T-cell (primary cell): ENCODE data around the gene GABRG3. TPM values are rescaled to one million over a fixed set of nuclear protein-coding genes. Genes with fewer than 3 reads are reported as not detected.

Source experiments
- ATAC-seq, 4 experiments: fragments of 200-7000 bp in 3 of 4; fragments of 150-1000 bp in 1 of 4; cut with Tn5 transposase; replicated peaks in 1 of 4; 1 replicate in 3 of 4; 2 replicates in 1 of 4; pipeline ENCODE4 v1.10.0; 2021; ENCODE audit warnings: moderate library complexity in 3 of 4, mild to moderate bottlenecking in 2 of 4, moderate number of reproducible peaks in 1 of 4
- CTCF ChIA-PET, 2 donors: fragments of 300-600 bp; sonication (Branson Sonifier 250); formaldehyde crosslinking; loops; one replicate each; lab custom pipeline; 2022; ENCODE audit warnings: antibody characterized with exemption in 2 of 2; lab: Charles Lee
- POLR2A ChIA-PET, 2 donors: fragments of 300-600 bp; sonication (Branson Sonifier 250); formaldehyde crosslinking; loops; one replicate each; lab custom pipeline; 2022; ENCODE audit warnings: antibody characterized with exemption in 2 of 2; lab: Charles Lee
- DNase-seq, 35 experiments: peaks; one replicate each; pipeline versions ENCODE4 v3.0.0 to v3.0.0-alpha.2; 2013 to 2023
- H3K27ac ChIP-seq: one replicate; pipeline ENCODE4 v1.5.1; 2013; ENCODE audit warnings: low read length
- H3K27me3 ChIP-seq, 2 experiments: replicated peaks in 1 of 2; 1 replicate in 1 of 2; 2 replicates in 1 of 2; pipeline versions ENCODE4 v1.6.1 to v1.7.0; 2013; ENCODE audit warnings: low read length in 1 of 2, mixed read lengths in 1 of 2; ENCODE audit not compliant: control insufficient read depth in 2 of 2, insufficient read depth in 2 of 2; ENCODE audit errors: extremely low read depth in 1 of 2
- H3K36me3 ChIP-seq, 2 donors: 1 replicate in 1 of 2; 2 replicates in 1 of 2; pipeline versions ENCODE4 v1.6.1 to v1.7.0; 2013; ENCODE audit warnings: low read length in 1 of 2; ENCODE audit not compliant: control insufficient read depth in 2 of 2, insufficient read depth in 1 of 2; ENCODE audit errors: extremely low read depth in 1 of 2
- H3K4me1 ChIP-seq, 2 experiments: 1 replicate in 1 of 2; 2 replicates in 1 of 2; pipeline versions ENCODE4 v1.6.1 to v1.7.0; 2013; ENCODE audit warnings: low read length in 2 of 2, mixed read lengths in 1 of 2; ENCODE audit not compliant: insufficient read depth in 2 of 2, control insufficient read depth in 1 of 2; ENCODE audit errors: extremely low read depth in 1 of 2
- H3K4me3 ChIP-seq, 2 donors: 1 replicate in 1 of 2; 2 replicates in 1 of 2; pipeline versions ENCODE4 v1.5.1 to v1.7.0; 2013; ENCODE audit warnings: mild to moderate bottlenecking in 2 of 2, low read length in 1 of 2, moderate library complexity in 1 of 2; ENCODE audit not compliant: control insufficient read depth in 1 of 2; ENCODE audit errors: extremely low read depth in 1 of 2
- H3K9me3 ChIP-seq: 2 replicates; pipeline ENCODE4 v1.7.0; 2013
- H3K27ac Mint-ChIP-seq, 2 donors: one replicate each; pipeline ENCODE4 v1.8.0; 2020 to 2021; ENCODE audit warnings: mild to moderate bottlenecking in 2 of 2, mixed read lengths in 2 of 2
- H3K27me3 Mint-ChIP-seq, 2 donors: one replicate each; pipeline ENCODE4 v1.8.0; 2021 to 2022; ENCODE audit warnings: mixed read lengths in 2 of 2
- H3K36me3 Mint-ChIP-seq: one replicate; pipeline ENCODE4 v1.8.0; 2021; ENCODE audit warnings: mixed read lengths
- H3K4me1 Mint-ChIP-seq, 3 donors: one replicate each; pipeline ENCODE4 v1.8.0; 2020 to 2022; ENCODE audit warnings: mixed read lengths in 3 of 3, mild to moderate bottlenecking in 1 of 3
- H3K4me3 Mint-ChIP-seq, 3 donors: one replicate each; pipeline ENCODE4 v1.8.0; 2020 to 2022; ENCODE audit warnings: mild to moderate bottlenecking in 3 of 3, mixed read lengths in 3 of 3, moderate library complexity in 3 of 3
- H3K9me3 Mint-ChIP-seq, 3 donors: one replicate each; pipeline ENCODE4 v1.8.0; 2020 to 2022; ENCODE audit warnings: mixed read lengths in 3 of 3
- WGBS: methylation state at CpG from one replicate; pipeline ENCODE4 v1.1.5; 2013; ENCODE audit warnings: missing lambda C conversion rate; ENCODE audit not compliant: insufficient coverage; 5-methylcytosine and 5-hydroxymethylcytosine counted together
- total RNA-seq, 35 experiments: library from RNA in 6 of 35; stranded (reverse) in 6 of 35; fragments of 120-200 nt in 1 of 35; gene quantifications; one replicate each; pipeline versions ENCODE4 v1.2.1 to v1.2.4 and lab custom pipeline; 2013 to 2026

GABRG3 gene
- total RNA-seq, 5 donors from 2014 or later (not counting 1 experiment from before 2014, with no cell fraction given) = not detected

- DNase-seq (no peak), ATAC-seq (no peak)
- Histone ChIP-seq H3K4me3 (no peak overlapping the region), H3K9me3 (no peaks in the 10 kb centered on the region), H3K27ac (no peak overlapping the region), H3K4me1 (no peaks in the 10 kb centered on the region), H3K36me3 (no peaks in the 10 kb centered on the region), H3K27me3 (peaks cover 0 to 3% of the 10 kb centered on the region in 2 experiments)
- no peaks in the 10 kb centered on the region for H3K4me1 Mint-ChIP-seq
- CTCF ChIA-PET = no interaction called here
- H3K27me3 Mint-ChIP-seq = no peaks in the 10 kb centered on the region
- H3K4me3 Mint-ChIP-seq = no peak overlapping the region
- H3K9me3 Mint-ChIP-seq = peaks cover 7 to 15% (median 14%) of the 10 kb centered on the region in 3 donors
- H3K36me3 Mint-ChIP-seq = no peaks in the 10 kb centered on the region
- POLR2A ChIA-PET = no interaction called here
- WGBS = 84% methylated on average over 8 of the region's 10 CpGs
- H3K27ac Mint-ChIP-seq = no peak overlapping the region
Measured at GRCh38 chr15:27092390-27092789, 121.4 kb downstream of the GABRG3 start.

DNA sequence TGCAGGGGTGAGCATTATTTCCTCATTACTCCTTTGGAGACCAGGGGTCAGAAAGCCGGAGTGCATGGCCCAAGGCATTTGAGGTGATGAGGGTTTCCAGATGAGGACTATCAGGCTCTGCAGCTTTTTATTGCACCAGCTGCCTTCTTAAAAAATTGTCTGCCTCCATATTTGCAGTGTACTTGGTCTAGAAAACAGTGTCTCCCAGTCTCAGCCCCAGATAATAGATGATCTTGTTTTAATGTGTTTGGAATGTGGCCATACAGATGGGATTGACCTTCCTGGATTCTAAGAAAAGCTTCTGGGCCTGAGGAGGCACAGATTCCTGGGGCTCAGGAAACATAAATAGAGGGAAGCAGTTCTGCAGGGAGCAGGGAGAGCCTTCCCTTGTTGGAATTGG lies 123.3 kb downstream of the GABRG3 start:
- ATAC-seq = no peak
- POLR2A ChIA-PET = no interaction called here
- H3K4me3 Mint-ChIP-seq = no peak overlapping the region

DNA sequence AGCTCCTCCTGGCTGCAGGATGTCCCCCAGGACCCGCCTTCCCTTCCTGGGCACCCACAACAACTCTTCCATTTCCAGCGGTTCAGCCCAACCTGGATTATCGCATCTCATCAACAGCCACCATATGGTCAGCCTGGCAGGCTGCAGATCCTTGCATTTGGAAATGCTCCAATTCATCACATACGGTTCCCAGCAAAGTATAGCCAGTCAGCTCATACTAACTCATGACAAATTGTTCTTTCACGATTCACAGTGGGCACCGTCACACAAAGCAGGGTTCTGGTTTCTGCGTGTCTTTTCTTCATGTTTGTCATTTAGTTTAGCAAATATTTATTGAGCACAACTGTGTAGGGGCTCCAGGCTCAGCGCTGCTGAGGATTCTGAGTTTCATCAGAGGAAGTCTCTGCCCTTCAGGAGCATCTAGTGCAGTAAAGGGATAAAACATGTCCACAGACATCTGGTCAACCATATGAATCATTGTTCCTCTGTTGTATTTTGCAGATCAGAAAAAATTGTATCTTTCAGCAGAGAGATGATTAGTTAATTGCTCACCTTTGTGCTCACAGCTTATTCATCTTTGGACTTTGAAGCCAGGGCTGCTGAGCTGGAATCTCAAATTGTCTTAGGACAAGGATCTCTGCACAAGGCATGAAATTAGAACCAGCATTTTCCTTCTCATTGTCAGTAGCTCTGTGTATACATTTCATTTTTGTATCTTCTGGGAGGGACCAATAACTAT lies 125.1 kb downstream of the GABRG3 start:
- no peaks in the 10 kb centered on the region for H3K36me3 Mint-ChIP-seq

More for the DNA sequence above, 123.3 kb downstream of the GABRG3 start:
- whole genome bisulfite sequencing = no CpG with 5 or more reads among the region's 1 CpG
- no peak overlapping the region for H3K4me3 ChIP-seq
- DNase-seq = no peak
- H3K36me3 Mint-ChIP-seq = no peaks in the 10 kb centered on the region
- no peak overlapping the region for H3K27ac Mint-ChIP-seq
- no peaks in the 10 kb centered on the region for H3K36me3 ChIP-seq
- no peak overlapping the region for H3K27ac ChIP-seq
- H3K27me3 ChIP-seq = peaks cover 0 to under 1% of the 10 kb centered on the region in 2 experiments
- CTCF ChIA-PET = no interaction called here
- no peaks in the 10 kb centered on the region for H3K27me3 Mint-ChIP-seq
- H3K9me3 ChIP-seq = no peaks in the 10 kb centered on the region
- peaks cover 7 to 15% (median 15%) of the 10 kb centered on the region in 3 donors for H3K9me3 Mint-ChIP-seq
- H3K4me1 Mint-ChIP-seq = no peaks in the 10 kb centered on the region
- H3K4me1 ChIP-seq = no peaks in the 10 kb centered on the region

GRCh38 chr15:27097506-27097905 lies 126.5 kb downstream of the GABRG3 start:
- DNase-seq (no peak), ATAC-seq (no peak)
- no peaks in the 10 kb centered on the region for H3K36me3 ChIP-seq
- Mint-ChIP-seq H3K9me3 (peaks cover 2 to 15% (median 7%) of the 10 kb centered on the region in 3 donors), H3K36me3 (no peaks in the 10 kb centered on the region), H3K27ac (no peak overlapping the region), H3K4me1 (no peaks in the 10 kb centered on the region), H3K27me3 (no peaks in the 10 kb centered on the region), H3K4me3 (no peak overlapping the region)
- POLR2A ChIA-PET = no interaction called here
- no CpG with 5 or more reads among the region's 3 CpGs for WGBS
- CTCF ChIA-PET = no interaction called here
- no peak overlapping the region for H3K27ac ChIP-seq
- no peak overlapping the region for H3K4me3 ChIP-seq
- no peaks in the 10 kb centered on the region for H3K27me3 ChIP-seq
- no peaks in the 10 kb centered on the region for H3K9me3 ChIP-seq
- H3K4me1 ChIP-seq = no peaks in the 10 kb centered on the region

More for the DNA sequence above, 125.1 kb downstream of the GABRG3 start:
- H3K9me3 Mint-ChIP-seq = peaks cover 5 to 15% (median 7%) of the 10 kb centered on the region in 3 donors
- Histone ChIP-seq H3K9me3 (no peaks in the 10 kb centered on the region), H3K4me3 (no peak overlapping the region), H3K27ac (no peak overlapping the region), H3K4me1 (no peaks in the 10 kb centered on the region), H3K36me3 (no peaks in the 10 kb centered on the region), H3K27me3 (no peaks in the 10 kb centered on the region)
- H3K4me3 Mint-ChIP-seq = no peak overlapping the region
- no peaks in the 10 kb centered on the region for H3K4me1 Mint-ChIP-seq
- CTCF ChIA-PET = no interaction called here
- H3K27ac Mint-ChIP-seq = no peak overlapping the region
- WGBS = 85% methylated on average over 5 of the region's 8 CpGs
- no peak for ATAC-seq
- no peak for DNase-seq
- no peaks in the 10 kb centered on the region for H3K27me3 Mint-ChIP-seq
- POLR2A ChIA-PET = no interaction called here

- Mint-ChIP-seq H3K9me3 (peaks cover 0 to 12% (median 2%) of the 10 kb centered on the region in 3 donors), H3K27ac (no peak overlapping the region), H3K27me3 (no peaks in the 10 kb centered on the region), H3K4me3 (no peak overlapping the region), H3K4me1 (no peaks in the 10 kb centered on the region), H3K36me3 (no peaks in the 10 kb centered on the region)
- no peaks in the 10 kb centered on the region for H3K4me1 ChIP-seq
- H3K27ac ChIP-seq = no peak overlapping the region
- no peaks in the 10 kb centered on the region for H3K9me3 ChIP-seq
- H3K27me3 ChIP-seq = no peaks in the 10 kb centered on the region
- 79% methylated on average over 6 of the region's 9 CpGs for WGBS
- ATAC-seq (no peak), DNase-seq (no peak)
- ChIA-PET CTCF (interaction anchor here in 1 of 2 donors (0.6 kb wide), 1 partner anchor 19 kb away, joined by 6 read pairs; no protein-coding TSS in a partner anchor), POLR2A (no interaction called here)
- no peaks in the 10 kb centered on the region for H3K36me3 ChIP-seq
- H3K4me3 ChIP-seq = no peak overlapping the region
Measured at GRCh38 chr15:27101982-27102381, 131.0 kb downstream of the GABRG3 start.

DNA sequence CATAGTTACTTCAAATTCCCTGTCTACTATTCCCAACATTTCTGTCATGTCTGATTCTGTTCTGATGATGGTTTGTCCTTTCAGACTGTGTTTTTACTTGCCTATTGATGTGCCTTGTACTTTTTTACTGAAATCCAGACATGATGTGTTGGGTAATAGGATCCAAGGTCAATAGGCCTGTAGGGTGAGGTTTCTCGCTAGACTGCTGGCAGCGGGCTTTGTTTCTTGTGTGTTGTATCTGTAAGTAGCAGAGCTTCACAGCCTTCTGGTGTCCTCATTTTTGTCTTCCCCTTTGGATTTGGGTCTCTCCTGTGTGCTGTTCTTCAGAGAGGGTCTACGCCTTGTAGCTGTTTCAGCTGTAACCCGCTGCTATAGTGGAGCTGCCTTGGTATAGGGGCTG lies 140.3 kb downstream of the GABRG3 start:
- H3K36me3 Mint-ChIP-seq = no peaks in the 10 kb centered on the region
- ATAC-seq (no peak), DNase-seq (no peak)
- no peaks in the 10 kb centered on the region for H3K4me1 ChIP-seq
- no peak overlapping the region for H3K27ac Mint-ChIP-seq
- no peaks in the 10 kb centered on the region for H3K9me3 ChIP-seq
- no peaks in the 10 kb centered on the region for H3K4me1 Mint-ChIP-seq
- no peak overlapping the region for H3K4me3 Mint-ChIP-seq
- H3K27me3 ChIP-seq = no peaks in the 10 kb centered on the region
- no peak overlapping the region for H3K27ac ChIP-seq
- H3K4me3 ChIP-seq = no peak overlapping the region
- ChIA-PET CTCF (no interaction called here), POLR2A (no interaction called here)
- WGBS = 100% methylated on average over 2 of the region's 4 CpGs
- peaks cover 0 to 6% (median 2%) of the 10 kb centered on the region in 3 donors for H3K9me3 Mint-ChIP-seq
- no peaks in the 10 kb centered on the region for H3K27me3 Mint-ChIP-seq
- H3K36me3 ChIP-seq = no peaks in the 10 kb centered on the region
